Stomach (tissue), 4 donors: ENCODE measurements around the gene CES4A.

ENCODE experiments used
- EP300 ChIP-seq: sonication (generic); formaldehyde crosslinking; IDR thresholded peaks from one replicate; pipeline ENCODE4 v1.6.1; 2017; ENCODE audit warnings: antibody characterized with exemption
- POLR2A ChIP-seq, 4 donors: fragments of 450-650 bp; IDR thresholded peaks; one replicate each; pipeline ENCODE4 v1.6.1; 2016; ENCODE audit warnings: antibody characterized with exemption in 4 of 4, control low read depth in 2 of 4, mild to moderate bottlenecking in 1 of 4, moderate library complexity in 1 of 4
- POLR2AphosphoS5 ChIP-seq, 3 donors: sonication (generic); formaldehyde crosslinking; IDR thresholded peaks; one replicate each; pipeline ENCODE4 v1.6.1; 2016; ENCODE audit warnings: antibody characterized with exemption in 3 of 3
- TF ChIP-seq, protein P1 (sequence below), 7 experiments: fragments of 450-650 bp in 4 of 7; fragments of 200-600 bp in 3 of 7; sonication (generic) in 3 of 7; IDR thresholded peaks; one replicate each; pipeline ENCODE4 v1.5.1; 2016 to 2019; ENCODE audit warnings: antibody characterized with exemption in 7 of 7, control low read depth in 2 of 7, mild to moderate bottlenecking in 1 of 7

GRCh38 chr16:67027046-67027445 lies 38.7 kb downstream of the CES4A start:
- TF ChIP-seq POLR2A (IDR thresholded peaks at IDR 0.05) (no peak), EP300 (no peak), POLR2AphosphoS5 (IDR thresholded peaks at IDR 0.05) (no peak)
- TF ChIP-seq, protein P1, sequence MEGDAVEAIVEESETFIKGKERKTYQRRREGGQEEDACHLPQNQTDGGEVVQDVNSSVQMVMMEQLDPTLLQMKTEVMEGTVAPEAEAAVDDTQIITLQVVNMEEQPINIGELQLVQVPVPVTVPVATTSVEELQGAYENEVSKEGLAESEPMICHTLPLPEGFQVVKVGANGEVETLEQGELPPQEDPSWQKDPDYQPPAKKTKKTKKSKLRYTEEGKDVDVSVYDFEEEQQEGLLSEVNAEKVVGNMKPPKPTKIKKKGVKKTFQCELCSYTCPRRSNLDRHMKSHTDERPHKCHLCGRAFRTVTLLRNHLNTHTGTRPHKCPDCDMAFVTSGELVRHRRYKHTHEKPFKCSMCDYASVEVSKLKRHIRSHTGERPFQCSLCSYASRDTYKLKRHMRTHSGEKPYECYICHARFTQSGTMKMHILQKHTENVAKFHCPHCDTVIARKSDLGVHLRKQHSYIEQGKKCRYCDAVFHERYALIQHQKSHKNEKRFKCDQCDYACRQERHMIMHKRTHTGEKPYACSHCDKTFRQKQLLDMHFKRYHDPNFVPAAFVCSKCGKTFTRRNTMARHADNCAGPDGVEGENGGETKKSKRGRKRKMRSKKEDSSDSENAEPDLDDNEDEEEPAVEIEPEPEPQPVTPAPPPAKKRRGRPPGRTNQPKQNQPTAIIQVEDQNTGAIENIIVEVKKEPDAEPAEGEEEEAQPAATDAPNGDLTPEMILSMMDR (IDR thresholded peaks at IDR 0.05): no peak
